Bone marrow (tissue), 2 donors: ENCODE measurements around the gene TM9SF1.

Source experiments
- DNase-seq, 2 donors: peaks; one replicate each; lab custom pipeline; 2025; lab: John Stamatoyannopoulos, UW

TM9SF1 gene

DNA sequence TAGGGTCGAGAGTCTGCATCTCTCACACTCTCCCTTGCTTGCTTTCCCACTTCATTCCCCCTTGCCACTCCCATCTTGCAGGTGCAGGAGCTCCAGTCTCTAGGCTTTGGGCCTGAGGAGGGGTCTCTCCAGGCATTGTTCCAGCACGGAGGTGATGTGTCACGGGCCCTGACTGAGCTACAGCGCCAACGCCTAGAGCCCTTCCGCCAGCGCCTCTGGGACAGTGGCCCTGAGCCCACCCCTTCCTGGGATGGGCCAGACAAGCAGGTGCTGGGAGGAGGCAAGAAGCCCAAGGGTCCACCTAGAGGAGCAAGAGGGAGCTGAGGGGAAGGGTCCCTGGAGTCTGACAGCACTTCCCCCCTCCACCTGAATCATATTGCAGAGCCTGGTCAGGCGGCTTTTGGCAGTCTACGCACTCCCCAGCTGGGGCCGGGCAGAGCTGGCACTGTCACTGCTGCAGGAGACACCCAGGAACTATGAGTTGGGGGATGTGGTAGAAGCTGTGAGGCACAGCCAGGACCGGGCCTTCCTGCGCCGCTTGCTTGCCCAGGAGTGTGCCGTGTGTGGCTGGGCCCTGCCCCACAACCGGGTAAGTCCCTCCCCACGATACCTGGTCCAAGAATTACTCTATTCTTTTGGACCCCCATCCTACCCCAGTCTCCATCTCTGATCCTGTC lies 43.7 kb downstream of the TM9SF1 start:
- DNase-seq = no peak

GRCh38 chr14:24150993-24151392 lies 44.2 kb downstream of the TM9SF1 start:
- no peak for DNase-seq

- DNase-seq = no peak
These were observed 44.7 kb downstream of the TM9SF1 start for GRCh38 chr14:24150567-24150966.

- no peak for DNase-seq
These were observed 45.2 kb downstream of the TM9SF1 start for GRCh38 chr14:24150061-24150460.

DNA sequence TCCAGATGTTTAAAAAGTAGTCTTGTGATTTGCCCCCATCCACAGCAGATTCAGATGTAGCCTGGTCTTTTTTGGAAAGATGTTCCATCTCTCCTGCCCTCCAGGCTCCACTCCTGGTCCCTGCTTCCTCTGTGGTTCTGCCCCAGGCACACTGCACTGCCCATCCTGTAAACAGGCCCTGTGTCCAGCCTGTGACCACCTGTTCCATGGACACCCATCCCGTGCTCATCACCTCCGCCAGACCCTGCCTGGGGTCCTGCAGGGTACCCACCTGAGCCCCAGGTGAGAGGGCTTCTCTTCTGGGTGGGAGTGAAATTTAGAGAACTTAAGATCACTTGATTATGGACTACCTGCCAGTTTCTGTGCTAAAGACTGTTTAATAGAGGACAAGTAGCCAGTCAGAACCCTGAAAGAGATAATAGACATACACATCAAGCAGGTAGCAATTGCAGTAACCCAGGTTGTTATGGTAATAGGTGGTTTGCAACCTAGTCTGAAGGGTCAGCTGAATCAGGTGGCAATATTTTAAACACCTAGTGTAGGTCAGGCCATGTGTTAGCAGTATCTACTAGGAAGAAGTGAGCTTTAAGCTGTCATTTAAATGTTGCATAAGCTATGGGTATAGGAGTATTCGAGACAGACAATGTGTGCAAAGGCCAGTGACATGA lies 45.8 kb downstream of the TM9SF1 start:
- no peak for DNase-seq

- DNase-seq = no peak
These were observed 47.3 kb downstream of the TM9SF1 start for GRCh38 chr14:24147761-24148428.

GRCh38 chr14:24146978-24147760 lies 48.1 kb downstream of the TM9SF1 start, which contains the start of gene RNF31:
RNF31 (plus strand) TSS chr14:24147498; CDS start chr14:24147699, 201 bp downstream.
- peak; percentile 97 to 98 for DNase-seq

DNA sequence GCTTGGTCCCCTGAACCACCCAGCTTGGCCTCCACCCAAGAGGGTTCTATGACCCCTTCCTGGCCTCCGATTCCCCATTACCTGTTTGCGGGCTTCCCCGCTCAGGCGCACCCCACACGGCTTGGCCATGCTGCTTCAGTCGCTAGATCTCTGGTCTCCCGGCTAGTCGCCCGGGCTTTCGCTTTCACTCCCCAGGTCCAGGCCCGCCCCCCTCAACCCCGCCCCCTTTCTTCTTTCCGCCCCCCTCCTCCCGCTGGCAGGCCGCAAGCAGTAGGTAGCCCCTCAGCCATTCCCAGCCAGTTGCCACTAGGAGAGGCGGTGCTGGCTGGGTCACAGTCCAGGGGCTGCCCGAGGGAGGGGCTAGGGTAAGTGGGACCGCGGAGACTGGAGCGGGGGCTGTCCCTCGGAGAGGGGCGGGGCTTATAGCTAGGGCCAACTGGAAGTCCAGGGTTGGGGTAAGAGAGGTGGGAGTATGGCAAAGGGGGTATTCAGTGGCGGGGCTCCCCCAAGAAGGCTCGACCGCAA lies 48.7 kb downstream of the TM9SF1 start, which contains the start of gene PSME2:
TSS of gene PSME2 (minus strand) at position 158 of the 525 bp plus-strand sequence. CDS start at position 129, 29 bp downstream.
- DNase-seq = peak; percentile 89 to 97

GRCh38 chr14:24145690-24146452 lies 49.4 kb downstream of the TM9SF1 start:
- no peak for DNase-seq

- no peak for DNase-seq
These were observed 50.0 kb downstream of the TM9SF1 start for GRCh38 chr14:24145219-24145618.

- DNase-seq = no peak
These were observed 50.8 kb downstream of the TM9SF1 start for GRCh38 chr14:24144451-24144850.

DNA sequence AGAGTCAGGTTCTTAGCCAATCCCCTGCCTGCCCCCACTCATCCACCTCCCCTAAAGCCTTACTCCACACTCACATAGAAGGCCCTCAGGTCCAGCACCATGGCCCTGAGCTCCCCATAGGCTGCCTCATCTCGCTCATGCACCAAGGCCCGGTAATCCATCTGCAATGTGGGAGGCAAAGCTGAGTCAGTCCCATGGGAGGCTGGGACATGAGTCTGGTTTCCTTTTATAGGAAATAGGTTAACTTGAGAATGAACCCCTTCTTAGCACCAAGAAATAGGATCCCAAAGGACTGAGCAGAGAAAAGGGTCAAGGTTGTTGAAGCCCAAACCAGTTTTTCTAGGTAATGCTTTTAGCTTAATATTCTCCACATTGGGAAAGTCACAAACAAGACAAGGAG lies 51.7 kb downstream of the TM9SF1 start:
- no peak for DNase-seq

GRCh38 chr14:24141097-24141880 lies 54.0 kb downstream of the TM9SF1 start, which contains the start of gene EMC9:
EMC9 (minus strand) TSS chr14:24141591; CDS start chr14:24141304, 287 bp downstream.
- DNase-seq = peak; percentile 88 to 99

- DNase-seq = no peak
These were observed 55.8 kb downstream of the TM9SF1 start for GRCh38 chr14:24139272-24139934.
